Fibroblast of the aortic adventitia (primary cell): Measurements from ENCODE around the gene XDH. TPM values are rescaled to one million over a fixed set of nuclear protein-coding genes. Genes with fewer than 3 reads are reported as not detected.

Experiments used
- DNase-seq: peaks from one replicate; pipeline ENCODE4 v3.0.0-alpha.2; 2010; ENCODE audit warnings: low read depth
- H3K4me3 ChIP-seq: 2 replicates; pipeline ENCODE4 v1.5.1; 2011; ENCODE audit warnings: low read depth, mild to moderate bottlenecking, control low read depth, low read length, moderate library complexity
- CTCF ChIP-seq: IDR thresholded peaks from 2 replicates; pipeline ENCODE4 v1.5.1; 2011; ENCODE audit warnings: mild to moderate bottlenecking, low read length, control low read depth, inconsistent platforms; ENCODE audit not compliant: insufficient read depth
- total RNA-seq: library from RNA; depleted of rRNA; stranded (reverse); fragments of >200 nt; gene quantifications from 2 replicates; pipeline ENCODE4 v1.2.3, GENCODE V29; 2012; ENCODE audit warnings: low replicate concordance

Gene XDH
- total RNA-seq, 1 donor, result 3.1 TPM

GRCh38 chr2:31363956-31364750 is 50.4 kb downstream of the XDH start:
- H3K4me3 ChIP-seq, result no peak overlapping the region
- no peak for TF ChIP-seq CTCF
- no peak for DNase-seq

- no peak overlapping the region for H3K4me3 ChIP-seq
- DNase-seq, result no peak
- TF ChIP-seq CTCF, result no peak
Observed at GRCh38 chr2:31362581-31362980, 52.0 kb downstream of the XDH start.

GRCh38 chr2:31359229-31359628 is 55.3 kb downstream of the XDH start:
- no peak overlapping the region for H3K4me3 ChIP-seq
- DNase-seq, result no peak
- no peak for TF ChIP-seq CTCF

GRCh38 chr2:31354837-31355236 is 59.7 kb downstream of the XDH start:
- TF ChIP-seq CTCF, result peak; percentile 38
- H3K4me3 ChIP-seq, result no peak overlapping the region
- DNase-seq, result peak; percentile 13

- no peak for TF ChIP-seq CTCF
- no peak overlapping the region for H3K4me3 ChIP-seq
- no peak for DNase-seq
Observed at GRCh38 chr2:31353179-31353578, 61.4 kb downstream of the XDH start.

GRCh38 chr2:31349684-31350083 is 64.9 kb downstream of the XDH start:
- no peak for TF ChIP-seq CTCF
- DNase-seq, result no peak
- H3K4me3 ChIP-seq, result no peak overlapping the region

GRCh38 chr2:31349160-31349559 is 65.4 kb downstream of the XDH start:
- no peak for DNase-seq
- TF ChIP-seq CTCF, result no peak
- no peak overlapping the region for H3K4me3 ChIP-seq
